HepG2 (cell line): ENCODE measurements around the gene NCOA3. TPM values are rescaled to one million over a fixed set of nuclear protein-coding genes. Genes with fewer than 3 reads are reported as not detected.

ENCODE experiments used
- ARNTL ChIP-seq: sonication (generic); formaldehyde crosslinking; IDR thresholded peaks from 2 replicates; pipeline ENCODE4 v1.4.0; 2020; ENCODE audit warnings: mild to moderate bottlenecking, missing genetic modification reagents
- HOMEZ ChIP-seq: IDR thresholded peaks from 2 replicates; pipeline ENCODE4 v1.6.1; 2016; ENCODE audit warnings: low read depth
- IRF9 ChIP-seq: sonication (generic); formaldehyde crosslinking; IDR thresholded peaks from 2 replicates; pipeline ENCODE4 v1.8.0; 2022; ENCODE audit warnings: missing genetic modification reagents, mild to moderate bottlenecking, borderline replicate concordance
- JUND ChIP-seq: sonication (generic); formaldehyde crosslinking; IDR thresholded peaks from 2 replicates; pipeline ENCODE4 v1.8.0; 2022; ENCODE audit warnings: mild to moderate bottlenecking, missing genetic modification reagents
- KDM3A ChIP-seq: IDR thresholded peaks from 2 replicates; pipeline ENCODE4 v1.6.1; 2018; ENCODE audit warnings: low read depth, missing compliant biosample characterization
- MAF1 ChIP-seq: sonication (generic); formaldehyde crosslinking; IDR thresholded peaks from 2 replicates; pipeline ENCODE4 v1.5.0; 2020; ENCODE audit warnings: missing genetic modification reagents, borderline replicate concordance
- PCBP1 ChIP-seq: fragments of 200-400 bp; formaldehyde crosslinking; IDR thresholded peaks from 2 replicates; pipeline ENCODE4 v1.6.1; 2017; ENCODE audit warnings: mild to moderate bottlenecking, low read depth, low read length, borderline replicate concordance
- PTBP1 ChIP-seq: fragments of 200-400 bp; formaldehyde crosslinking; IDR thresholded peaks from 2 replicates; pipeline ENCODE4 v1.6.1; 2018; ENCODE audit warnings: low read length, low read depth; ENCODE audit not compliant: poor library complexity, severe bottlenecking
- RERE ChIP-seq: IDR thresholded peaks from 2 replicates; pipeline ENCODE4 v1.6.1; 2016; ENCODE audit warnings: low read depth, missing genetic modification reagents, missing compliant biosample characterization
- SP2 ChIP-seq: sonication (generic); formaldehyde crosslinking; IDR thresholded peaks from 2 replicates; pipeline ENCODE4 v1.5.1; 2020; ENCODE audit warnings: mild to moderate bottlenecking, missing genetic modification reagents
- TGIF2 ChIP-seq: IDR thresholded peaks from 2 replicates; pipeline ENCODE4 v1.6.1; 2016; ENCODE audit warnings: control low read depth, missing compliant biosample characterization
- ZBTB1 ChIP-seq: sonication (generic); formaldehyde crosslinking; IDR thresholded peaks from 2 replicates; pipeline ENCODE4 v1.4.0; 2020; ENCODE audit warnings: missing genetic modification reagents, borderline replicate concordance
- ZFAT ChIP-seq: sonication (generic); formaldehyde crosslinking; conservative IDR thresholded peaks from 2 replicates; pipeline ENCODE4 v1.8.1; 2023; ENCODE audit warnings: missing genetic modification reagents, inconsistent platforms
- ZFYVE20 ChIP-seq: sonication (generic); formaldehyde crosslinking; IDR thresholded peaks from 2 replicates; pipeline ENCODE4 v1.8.0; 2023; ENCODE audit warnings: low read depth, mild to moderate bottlenecking, moderate library complexity, missing genetic modification reagents, borderline replicate concordance
- ZSCAN22 ChIP-seq: sonication (generic); formaldehyde crosslinking; IDR thresholded peaks from 2 replicates; pipeline ENCODE4 v1.4.0; 2020; ENCODE audit warnings: mild to moderate bottlenecking, missing genetic modification reagents
- polyA plus RNA-seq, 8 experiments: library from polyadenylated mRNA; depleted of rRNA in 3 of 8; stranded (reverse) in 7 of 8; unstranded in 1 of 8; fragments of >200 nt; fragmentation: Illumina TruSeq in 4 of 8; extraction: Trizol in 4 of 8; gene quantifications; 2 replicates each; pipeline versions ENCODE4 v1.2.1 to v1.2.3, GENCODE V29; 2011 to 2016; ENCODE audit warnings: low read depth in 4 of 8, missing spikeins in 1 of 8, mixed read lengths in 1 of 8; ENCODE audit not compliant: insufficient read depth in 1 of 8
- total RNA-seq, 5 experiments: library from RNA; depleted of rRNA; stranded (reverse); fragments of >200 nt; fragmentation: Illumina TruSeq; extraction: Trizol; gene quantifications; 2 replicates each; pipeline ENCODE4 v1.2.3, GENCODE V29; 2016; ENCODE audit warnings: low read depth in 1 of 5
- TF ChIP-seq, protein P1 (sequence below): conservative IDR thresholded peaks from 2 replicates; pipeline ENCODE4 v1.6.1; 2018; ENCODE audit warnings: missing genetic modification reagents
- TF ChIP-seq, protein P2 (sequence below): sonication (generic); formaldehyde crosslinking; IDR thresholded peaks from 2 replicates; pipeline ENCODE4 v1.5.1; 2020; ENCODE audit warnings: missing genetic modification reagents, mild to moderate bottlenecking, borderline replicate concordance

Gene NCOA3
- total and polyA plus RNA-seq, 2 of the 13 experiments (the other 11 are each of a cell fraction or from before 2014, with no cell fraction given), result 35.0 to 56.8 TPM

GRCh38 chr20:47576516-47577033 lies 74.9 kb downstream of the NCOA3 start (continued):
- TF ChIP-seq, protein P1, sequence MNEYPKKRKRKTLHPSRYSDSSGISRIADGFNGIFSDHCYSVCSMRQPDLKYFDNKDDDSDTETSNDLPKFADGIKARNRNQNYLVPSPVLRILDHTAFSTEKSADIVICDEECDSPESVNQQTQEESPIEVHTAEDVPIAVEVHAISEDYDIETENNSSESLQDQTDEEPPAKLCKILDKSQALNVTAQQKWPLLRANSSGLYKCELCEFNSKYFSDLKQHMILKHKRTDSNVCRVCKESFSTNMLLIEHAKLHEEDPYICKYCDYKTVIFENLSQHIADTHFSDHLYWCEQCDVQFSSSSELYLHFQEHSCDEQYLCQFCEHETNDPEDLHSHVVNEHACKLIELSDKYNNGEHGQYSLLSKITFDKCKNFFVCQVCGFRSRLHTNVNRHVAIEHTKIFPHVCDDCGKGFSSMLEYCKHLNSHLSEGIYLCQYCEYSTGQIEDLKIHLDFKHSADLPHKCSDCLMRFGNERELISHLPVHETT (CRISPR knock-in tag), result no peak
- no peak for TF ChIP-seq SP2 (CRISPR knock-in tag)
- TF ChIP-seq, protein P2, sequence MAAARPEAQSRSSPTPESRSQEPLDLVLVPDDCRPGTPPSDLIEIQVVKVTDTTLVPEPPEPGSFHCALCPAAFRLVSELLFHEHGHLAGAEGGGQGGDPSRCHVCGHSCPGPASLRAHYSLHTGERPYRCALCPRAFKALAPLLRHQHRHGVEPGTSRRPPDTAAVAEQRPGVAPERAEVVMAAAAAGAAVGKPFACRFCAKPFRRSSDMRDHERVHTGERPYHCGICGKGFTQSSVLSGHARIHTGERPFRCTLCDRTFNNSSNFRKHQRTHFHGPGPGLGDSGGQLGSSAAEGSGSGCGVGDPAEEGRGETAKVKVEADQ (CRISPR knock-in tag), result peak; percentile 84; the same call in 1 of the 2 replicates
- no peak for TF ChIP-seq IRF9 (CRISPR knock-in tag)
- no peak for TF ChIP-seq PTBP1
- TF ChIP-seq MAF1, result no peak
- no peak for TF ChIP-seq ARNTL (CRISPR knock-in tag)
- peak; percentile 100 for TF ChIP-seq HOMEZ (CRISPR knock-in tag)
- TF ChIP-seq ZSCAN22 (CRISPR knock-in tag), result no peak
- TF ChIP-seq ZBTB1 (CRISPR knock-in tag), result no peak
- TF ChIP-seq ZFAT (CRISPR knock-in tag), result no peak
- no peak for TF ChIP-seq KDM3A
- no peak for TF ChIP-seq PCBP1
- no peak for TF ChIP-seq JUND
- no peak for TF ChIP-seq RERE (CRISPR knock-in tag)
- no peak for TF ChIP-seq ZFYVE20 (CRISPR knock-in tag)
- peak; percentile 57; the same call in 1 of the 2 replicates for TF ChIP-seq TGIF2 (CRISPR knock-in tag)
